HEK293 (cell line): ENCODE results near the gene M1AP.

Experiments used
- CTCF ChIA-PET: fragments of 350-600 bp; formaldehyde crosslinking; extraction: SDS; loops from one replicate; lab custom pipeline; 2021; ENCODE audit warnings: antibody characterized with exemption; lab: Yijun Ruan, JAX
- POLR2A ChIA-PET: fragments of 300-600 bp; formaldehyde crosslinking; extraction: SDS; loops from one replicate; lab custom pipeline; 2020; ENCODE audit warnings: antibody characterized with exemption, inconsistent platforms; lab: Yijun Ruan, JAX
- H3K27ac ChIP-seq: fragments of 200-500 bp; sonication (Bioruptor generic); 2 replicates; pipeline ENCODE4 v1.5.1; 2014; ENCODE audit warnings: low read depth, low read length, control low read depth, inconsistent platforms; ENCODE audit errors: extremely low read depth
- H3K36me3 ChIP-seq, 2 experiments: fragments of 200-500 bp in 1 of 2; sonication (Bioruptor generic) in 1 of 2; 1 replicate in 1 of 2; 2 replicates in 1 of 2; pipeline ENCODE4 v1.5.1; 2014 to 2017; ENCODE audit warnings: inconsistent platforms in 2 of 2, low read length in 2 of 2; ENCODE audit not compliant: control insufficient read depth in 2 of 2, insufficient read depth in 1 of 2
- H3K4me1 ChIP-seq: fragments of 200-500 bp; sonication (Bioruptor generic); 2 replicates; pipeline ENCODE4 v1.5.1; 2014; ENCODE audit warnings: mild to moderate bottlenecking, low read length, inconsistent platforms; ENCODE audit not compliant: control insufficient read depth, insufficient read depth
- H3K4me3 ChIP-seq: 2 replicates; pipeline ENCODE4 v1.5.1; 2011; ENCODE audit warnings: low read depth, mild to moderate bottlenecking, control low read depth, low read length, moderate library complexity
- H3K9me3 ChIP-seq: fragments of 200-500 bp; sonication (Bioruptor generic); 2 replicates; pipeline ENCODE4 v1.5.1; 2014; ENCODE audit warnings: low read depth, low read length, inconsistent platforms; ENCODE audit not compliant: control insufficient read depth, insufficient read depth
- PBX3 ChIP-seq: sonication (generic); formaldehyde crosslinking; IDR thresholded peaks from 2 replicates; pipeline ENCODE4 v1.8.1; 2022; ENCODE audit warnings: mild to moderate bottlenecking, moderate library complexity, missing genetic modification reagents
- RBAK ChIP-seq: fragments of 450-650 bp; formaldehyde crosslinking; IDR thresholded peaks from 2 replicates; pipeline ENCODE4 v1.5.1; 2016; ENCODE audit warnings: missing biosample characterization, missing genetic modification characterization
- REST ChIP-seq: fragments of 450-650 bp; formaldehyde crosslinking; IDR thresholded peaks from 2 replicates; pipeline ENCODE4 v1.5.1; 2016; ENCODE audit warnings: missing biosample characterization, missing genetic modification characterization
- TCF7L2 ChIP-seq: IDR thresholded peaks from 2 replicates; pipeline ENCODE4 v1.6.1; 2011; ENCODE audit warnings: low read depth, mild to moderate bottlenecking, inconsistent platforms, low read length, moderate library complexity, borderline replicate concordance
- ZFHX2 ChIP-seq: fragments of 450-650 bp; formaldehyde crosslinking; conservative IDR thresholded peaks from 2 replicates; pipeline ENCODE4 v1.5.1; 2016; ENCODE audit warnings: missing biosample characterization, missing genetic modification characterization
- ZFP41 ChIP-seq: fragments of 450-650 bp; formaldehyde crosslinking; IDR thresholded peaks from 2 replicates; pipeline ENCODE4 v1.5.1; 2016; ENCODE audit warnings: missing biosample characterization, missing genetic modification characterization, borderline replicate concordance
- ZNF121 ChIP-seq: fragments of 450-650 bp; formaldehyde crosslinking; IDR thresholded peaks from 2 replicates; pipeline ENCODE4 v1.5.1; 2016; ENCODE audit warnings: missing biosample characterization, missing genetic modification characterization
- ZNF146 ChIP-seq: fragments of 450-650 bp; formaldehyde crosslinking; IDR thresholded peaks from 2 replicates; pipeline ENCODE4 v1.5.1; 2016; ENCODE audit warnings: missing biosample characterization, missing genetic modification characterization
- ZNF155 ChIP-seq: fragments of 450-650 bp; formaldehyde crosslinking; IDR thresholded peaks from 2 replicates; pipeline ENCODE4 v1.5.1; 2016; ENCODE audit warnings: missing biosample characterization, missing genetic modification characterization
- ZNF248 ChIP-seq: fragments of 450-650 bp; formaldehyde crosslinking; IDR thresholded peaks from 2 replicates; pipeline ENCODE4 v1.5.1; 2017; ENCODE audit warnings: missing biosample characterization, missing genetic modification characterization
- ZNF311 ChIP-seq: fragments of 450-650 bp; formaldehyde crosslinking; IDR thresholded peaks from 2 replicates; pipeline ENCODE4 v1.5.1; 2017; ENCODE audit warnings: missing biosample characterization, missing genetic modification characterization, borderline replicate concordance
- ZNF488 ChIP-seq: fragments of 450-650 bp; formaldehyde crosslinking; IDR thresholded peaks from 2 replicates; pipeline ENCODE4 v1.5.1; 2016; ENCODE audit warnings: missing biosample characterization, missing genetic modification characterization
- ZNF544 ChIP-seq: fragments of 450-650 bp; formaldehyde crosslinking; IDR thresholded peaks from 2 replicates; pipeline ENCODE4 v1.5.0; 2017; ENCODE audit warnings: missing biosample characterization, missing genetic modification characterization
- ZNF549 ChIP-seq: fragments of 450-650 bp; IDR thresholded peaks from 2 replicates; pipeline ENCODE4 v1.5.1; 2018; ENCODE audit warnings: missing biosample characterization, missing genetic modification characterization, mild to moderate bottlenecking, inconsistent platforms, moderate library complexity
- ZNF621 ChIP-seq: fragments of 450-650 bp; formaldehyde crosslinking; IDR thresholded peaks from 2 replicates; pipeline ENCODE4 v1.5.1; 2017; ENCODE audit warnings: missing biosample characterization, missing genetic modification characterization
- ZNF626 ChIP-seq: fragments of 450-650 bp; sonication (Bioruptor Pico); formaldehyde crosslinking; IDR thresholded peaks from 2 replicates; pipeline ENCODE4 v1.5.1; 2018; ENCODE audit warnings: missing biosample characterization, missing genetic modification characterization, inconsistent platforms
- ZNF791 ChIP-seq: fragments of 450-650 bp; formaldehyde crosslinking; IDR thresholded peaks from 2 replicates; pipeline ENCODE4 v1.5.1; 2016; ENCODE audit warnings: missing biosample characterization, missing genetic modification characterization
- TF ChIP-seq, protein P1 (sequence below): fragments of 450-650 bp; formaldehyde crosslinking; IDR thresholded peaks from 2 replicates; pipeline ENCODE4 v1.5.1; 2016; ENCODE audit warnings: missing biosample characterization, missing genetic modification characterization
- TF ChIP-seq, protein P2 (sequence below): fragments of 450-650 bp; formaldehyde crosslinking; conservative IDR thresholded peaks from 2 replicates; pipeline ENCODE4 v1.5.1; 2016; ENCODE audit warnings: low read depth, missing biosample characterization, missing genetic modification characterization
- TF ChIP-seq, protein P3 (sequence below): fragments of 450-650 bp; formaldehyde crosslinking; IDR thresholded peaks from 2 replicates; pipeline ENCODE4 v1.5.1; 2017; ENCODE audit warnings: missing biosample characterization, missing genetic modification characterization

Gene M1AP

DNA sequence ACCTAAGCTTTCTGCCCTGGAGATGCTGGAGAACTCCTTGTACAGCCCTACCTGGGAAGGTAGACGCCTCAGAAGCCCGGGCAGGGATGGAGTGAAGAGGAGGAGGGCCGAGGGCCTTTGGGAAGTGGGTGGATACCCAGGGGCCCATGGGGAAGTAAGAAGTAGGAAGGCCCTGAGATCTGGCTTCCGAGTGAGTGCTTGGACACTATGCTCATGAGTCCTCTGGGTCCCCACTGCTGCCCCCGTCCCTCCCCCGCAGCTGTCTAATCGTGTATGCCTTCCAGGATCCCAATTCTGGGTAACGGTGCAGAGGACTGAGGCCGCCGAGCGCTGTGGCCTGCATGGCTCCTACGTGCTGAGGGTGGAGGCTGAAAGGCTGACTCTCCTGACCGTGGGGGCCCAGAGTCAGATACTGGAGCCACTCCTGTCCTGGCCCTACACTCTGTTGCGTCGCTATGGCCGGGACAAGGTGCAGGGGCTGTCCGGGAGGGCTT, 92.5 kb downstream of the M1AP start:
- no peak for TF ChIP-seq ZNF146 (tag by site-specific recombination)
- TF ChIP-seq RBAK (tag by site-specific recombination), result no peak
- TF ChIP-seq, protein P1, sequence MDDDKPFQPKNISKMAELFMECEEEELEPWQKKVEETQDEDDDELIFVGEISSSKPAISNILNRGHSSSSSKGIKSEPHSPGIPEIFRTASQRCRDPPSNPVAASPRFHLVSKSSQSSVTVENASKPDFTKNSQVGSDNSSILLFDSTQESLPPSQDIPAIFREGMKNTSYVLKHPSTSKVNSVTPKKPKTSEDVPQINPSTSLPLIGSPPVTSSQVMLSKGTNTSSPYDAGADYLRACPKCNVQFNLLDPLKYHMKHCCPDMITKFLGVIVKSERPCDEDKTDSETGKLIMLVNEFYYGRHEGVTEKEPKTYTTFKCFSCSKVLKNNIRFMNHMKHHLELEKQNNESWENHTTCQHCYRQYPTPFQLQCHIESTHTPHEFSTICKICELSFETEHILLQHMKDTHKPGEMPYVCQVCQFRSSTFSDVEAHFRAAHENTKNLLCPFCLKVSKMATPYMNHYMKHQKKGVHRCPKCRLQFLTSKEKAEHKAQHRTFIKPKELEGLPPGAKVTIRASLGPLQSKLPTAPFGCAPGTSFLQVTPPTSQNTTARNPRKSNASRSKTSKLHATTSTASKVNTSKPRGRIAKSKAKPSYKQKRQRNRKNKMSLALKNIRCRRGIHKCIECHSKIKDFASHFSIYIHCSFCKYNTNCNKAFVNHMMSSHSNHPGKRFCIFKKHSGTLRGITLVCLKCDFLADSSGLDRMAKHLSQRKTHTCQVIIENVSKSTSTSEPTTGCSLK (tag by site-specific recombination), result no peak
- TF ChIP-seq, protein P2, sequence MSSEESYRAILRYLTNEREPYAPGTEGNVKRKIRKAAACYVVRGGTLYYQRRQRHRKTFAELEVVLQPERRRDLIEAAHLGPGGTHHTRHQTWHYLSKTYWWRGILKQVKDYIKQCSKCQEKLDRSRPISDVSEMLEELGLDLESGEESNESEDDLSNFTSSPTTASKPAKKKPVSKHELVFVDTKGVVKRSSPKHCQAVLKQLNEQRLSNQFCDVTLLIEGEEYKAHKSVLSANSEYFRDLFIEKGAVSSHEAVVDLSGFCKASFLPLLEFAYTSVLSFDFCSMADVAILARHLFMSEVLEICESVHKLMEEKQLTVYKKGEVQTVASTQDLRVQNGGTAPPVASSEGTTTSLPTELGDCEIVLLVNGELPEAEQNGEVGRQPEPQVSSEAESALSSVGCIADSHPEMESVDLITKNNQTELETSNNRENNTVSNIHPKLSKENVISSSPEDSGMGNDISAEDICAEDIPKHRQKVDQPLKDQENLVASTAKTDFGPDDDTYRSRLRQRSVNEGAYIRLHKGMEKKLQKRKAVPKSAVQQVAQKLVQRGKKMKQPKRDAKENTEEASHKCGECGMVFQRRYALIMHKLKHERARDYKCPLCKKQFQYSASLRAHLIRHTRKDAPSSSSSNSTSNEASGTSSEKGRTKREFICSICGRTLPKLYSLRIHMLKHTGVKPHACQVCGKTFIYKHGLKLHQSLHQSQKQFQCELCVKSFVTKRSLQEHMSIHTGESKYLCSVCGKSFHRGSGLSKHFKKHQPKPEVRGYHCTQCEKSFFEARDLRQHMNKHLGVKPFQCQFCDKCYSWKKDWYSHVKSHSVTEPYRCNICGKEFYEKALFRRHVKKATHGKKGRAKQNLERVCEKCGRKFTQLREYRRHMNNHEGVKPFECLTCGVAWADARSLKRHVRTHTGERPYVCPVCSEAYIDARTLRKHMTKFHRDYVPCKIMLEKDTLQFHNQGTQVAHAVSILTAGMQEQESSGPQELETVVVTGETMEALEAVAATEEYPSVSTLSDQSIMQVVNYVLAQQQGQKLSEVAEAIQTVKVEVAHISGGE (tag by site-specific recombination), result no peak
- CTCF ChIA-PET, result no interaction called here
- Histone ChIP-seq H3K27ac (no peak overlapping the region), H3K4me3 (no peak overlapping the region; the same call in 1 of the 2 replicates), H3K4me1 (no peaks in the 10 kb centered on the region; the same call in 1 of the 2 replicates), H3K36me3 (peaks cover 0 to 7% of the 10 kb centered on the region in 2 experiments; a peak in 1 of 3 replicates), H3K9me3 (no peaks in the 10 kb centered on the region)
- POLR2A ChIA-PET, result no interaction called here

DNA sequence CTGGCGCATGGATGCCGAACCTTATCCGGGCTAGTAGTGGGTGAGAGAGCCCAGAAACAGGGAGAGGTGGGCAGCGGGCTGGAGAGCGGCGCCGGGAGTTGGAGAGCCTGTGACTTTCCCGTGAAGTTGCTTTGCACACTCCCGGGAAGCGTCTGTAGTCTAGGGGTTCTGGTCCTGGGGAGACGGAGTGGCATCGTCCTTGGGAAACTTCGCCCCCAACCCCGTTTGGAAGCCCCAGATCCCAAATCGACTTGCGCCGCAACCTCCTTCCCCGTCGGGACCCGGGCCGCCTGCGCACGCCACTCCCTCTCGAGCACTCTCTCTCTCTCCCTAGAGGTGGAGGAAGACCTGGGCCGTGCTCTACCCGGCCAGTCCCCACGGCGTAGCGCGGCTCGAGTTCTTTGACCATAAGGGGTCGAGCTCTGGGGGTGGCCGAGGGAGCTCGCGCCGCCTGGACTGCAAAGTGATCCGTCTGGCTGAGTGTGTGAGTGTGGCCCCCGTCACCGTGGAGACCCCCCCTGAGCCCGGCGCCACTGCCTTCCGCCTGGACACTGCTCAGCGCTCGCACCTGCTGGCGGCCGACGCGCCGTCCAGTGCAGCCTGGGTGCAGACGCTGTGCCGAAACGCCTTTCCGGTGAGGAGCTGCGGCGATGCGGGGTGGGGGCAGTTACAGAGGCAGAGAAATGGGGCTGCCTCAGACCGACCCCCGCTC, 93.2 kb downstream of the M1AP start:
- Histone ChIP-seq H3K36me3 (peaks cover 0 to 7% of the 10 kb centered on the region in 2 experiments; a peak in 1 of 3 replicates), H3K9me3 (no peaks in the 10 kb centered on the region), H3K4me1 (no peaks in the 10 kb centered on the region; the same call in 1 of the 2 replicates), H3K27ac (no peak overlapping the region; the same call in 1 of the 2 replicates), H3K4me3 (peak overlapping the region; percentile 56)
- CTCF ChIA-PET, result no interaction called here
- POLR2A ChIA-PET, result no interaction called here
- TF ChIP-seq REST (tag by site-specific recombination), result no peak
- no peak for TF ChIP-seq ZNF311 (tag by site-specific recombination)
- no peak for TF ChIP-seq ZNF791
- TF ChIP-seq ZNF544, result no peak
- TF ChIP-seq ZNF488, result no peak
- TF ChIP-seq PBX3, result no peak
- TF ChIP-seq ZFHX2 (tag by site-specific recombination), result no peak
- TF ChIP-seq, protein P3, sequence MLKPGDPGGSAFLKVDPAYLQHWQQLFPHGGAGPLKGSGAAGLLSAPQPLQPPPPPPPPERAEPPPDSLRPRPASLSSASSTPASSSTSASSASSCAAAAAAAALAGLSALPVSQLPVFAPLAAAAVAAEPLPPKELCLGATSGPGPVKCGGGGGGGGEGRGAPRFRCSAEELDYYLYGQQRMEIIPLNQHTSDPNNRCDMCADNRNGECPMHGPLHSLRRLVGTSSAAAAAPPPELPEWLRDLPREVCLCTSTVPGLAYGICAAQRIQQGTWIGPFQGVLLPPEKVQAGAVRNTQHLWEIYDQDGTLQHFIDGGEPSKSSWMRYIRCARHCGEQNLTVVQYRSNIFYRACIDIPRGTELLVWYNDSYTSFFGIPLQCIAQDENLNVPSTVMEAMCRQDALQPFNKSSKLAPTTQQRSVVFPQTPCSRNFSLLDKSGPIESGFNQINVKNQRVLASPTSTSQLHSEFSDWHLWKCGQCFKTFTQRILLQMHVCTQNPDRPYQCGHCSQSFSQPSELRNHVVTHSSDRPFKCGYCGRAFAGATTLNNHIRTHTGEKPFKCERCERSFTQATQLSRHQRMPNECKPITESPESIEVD (tag by site-specific recombination), result no peak
- no peak for TF ChIP-seq ZNF621
- no peak for TF ChIP-seq ZNF121 (tag by site-specific recombination)
- no peak for TF ChIP-seq TCF7L2
- TF ChIP-seq ZNF626 (tag by site-specific recombination), result no peak
- no peak for TF ChIP-seq ZNF155 (tag by site-specific recombination)
- TF ChIP-seq ZNF248 (tag by site-specific recombination), result no peak
- no peak for TF ChIP-seq ZFP41
- TF ChIP-seq ZNF549, result no peak
